HG03565 (cell line): ENCODE results near the gene NKPD1.
"Not testable (repeated sequence)": the region's sequence is repeated elsewhere in the genome, so short reads cannot be mapped to it uniquely, and the experiment has no call there.

Source experiments
- ATAC-seq: cut with Tn5 transposase; IDR thresholded peaks from one replicate; pipeline ENCODE4 v1.9.1; 2021; ENCODE audit warnings: mild to moderate bottlenecking, moderate library complexity; ENCODE audit not compliant: unreplicated experiment

Gene NKPD1

DNA sequence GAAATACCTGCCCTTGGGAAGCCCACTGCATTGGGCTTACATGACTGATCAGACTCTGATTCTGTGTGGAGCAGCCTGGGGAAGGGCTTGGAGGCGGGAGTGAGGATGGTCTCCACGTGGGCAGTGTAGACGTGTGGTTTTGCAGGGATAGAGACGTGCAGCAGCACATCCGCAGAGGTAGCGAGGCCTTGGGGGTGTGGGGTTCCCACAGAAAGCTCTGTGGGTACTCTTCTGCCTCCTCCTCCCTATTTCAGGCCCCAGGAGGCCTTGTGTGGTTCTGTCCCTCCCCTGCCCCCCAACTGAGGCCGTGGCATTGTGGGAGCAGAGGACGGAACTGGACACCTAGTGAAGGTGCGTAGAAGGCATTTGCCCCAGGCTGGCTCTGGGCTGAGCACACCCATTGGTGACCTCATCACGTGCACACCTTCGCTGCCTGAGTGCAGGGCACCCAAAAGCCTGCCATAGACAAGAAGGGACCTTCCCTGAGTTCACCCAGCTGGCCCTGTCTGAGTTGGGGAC is 38.9 kb downstream of the NKPD1 start:
- no peak for ATAC-seq

DNA sequence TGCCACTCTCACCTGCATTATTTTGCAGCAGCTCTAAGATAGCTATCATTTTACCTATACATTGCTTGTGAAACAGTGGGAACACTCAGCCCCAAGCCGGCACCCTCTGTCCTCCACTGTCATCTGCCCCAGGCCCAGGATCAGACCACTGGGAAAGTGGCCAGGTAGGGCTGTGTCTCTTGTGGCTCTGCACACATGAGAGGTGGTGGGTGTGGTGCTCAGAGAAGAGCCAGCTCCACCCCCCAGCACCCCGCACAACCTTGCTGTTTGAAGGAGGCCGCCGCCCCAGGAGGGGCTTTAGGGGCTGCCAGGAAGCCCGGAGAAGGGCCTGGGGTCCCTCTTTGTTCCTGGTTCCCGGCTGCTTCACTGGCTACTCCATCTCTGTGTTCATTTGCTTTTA is 41.2 kb downstream of the NKPD1 start:
- ATAC-seq, result no peak

DNA sequence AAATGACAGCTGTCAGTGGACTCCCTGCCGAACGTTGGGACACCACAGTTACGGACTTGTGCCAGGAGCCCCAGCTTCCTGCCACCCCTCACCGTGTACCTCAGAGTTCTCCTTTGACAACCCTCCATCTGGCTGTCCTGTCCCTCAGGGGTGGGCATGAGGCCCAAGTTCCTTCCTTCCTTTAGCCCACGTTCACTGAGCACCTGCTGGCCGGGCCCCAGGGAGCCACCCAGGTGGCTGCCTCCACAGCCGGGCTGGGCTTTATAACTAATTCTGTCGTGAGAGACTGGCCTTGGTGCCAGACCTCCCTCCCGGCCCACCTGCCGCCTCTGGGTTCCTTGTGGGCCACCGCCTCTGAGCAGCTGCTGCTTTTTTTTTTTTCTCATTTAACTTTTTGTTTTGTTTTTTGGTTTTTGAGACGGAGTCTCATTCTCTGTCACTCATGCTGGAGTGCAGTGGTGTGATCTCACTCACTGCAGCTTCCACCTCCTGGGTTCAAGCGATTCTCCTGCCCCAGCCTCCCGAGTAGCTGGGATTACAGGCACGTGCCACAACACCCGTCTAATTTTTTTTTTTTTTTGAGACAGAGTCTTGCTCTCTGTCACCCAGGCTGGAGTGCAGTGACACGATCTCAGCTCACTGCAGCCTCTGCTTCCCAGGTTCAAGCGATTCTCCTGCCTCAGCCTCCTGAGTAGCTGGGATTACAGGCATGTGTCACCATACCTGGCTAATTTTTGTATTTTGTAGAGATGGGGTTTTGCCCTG is 42.0 kb downstream of the NKPD1 start:
- not testable (repeated sequence) for ATAC-seq

DNA sequence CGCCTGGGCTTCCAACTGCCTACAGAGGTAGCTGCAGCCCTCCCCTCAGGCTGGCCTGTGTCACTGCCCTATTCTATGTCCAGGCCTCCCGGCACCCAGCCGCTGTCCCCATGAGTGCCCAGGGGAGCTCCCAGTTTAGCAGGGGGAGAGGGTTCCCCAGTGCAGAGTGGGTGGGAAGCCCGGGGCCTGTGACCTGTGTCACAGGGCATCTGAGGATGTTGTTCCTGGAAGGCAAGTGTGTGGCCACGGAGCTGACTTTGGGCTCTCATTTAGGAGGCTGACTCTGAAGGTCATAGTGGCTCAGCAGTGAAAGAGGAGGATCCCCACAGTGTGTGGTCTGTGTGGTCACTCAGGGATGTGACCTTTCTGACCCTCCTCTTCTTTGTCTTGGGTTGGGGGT is 42.7 kb downstream of the NKPD1 start:
- no peak for ATAC-seq

DNA sequence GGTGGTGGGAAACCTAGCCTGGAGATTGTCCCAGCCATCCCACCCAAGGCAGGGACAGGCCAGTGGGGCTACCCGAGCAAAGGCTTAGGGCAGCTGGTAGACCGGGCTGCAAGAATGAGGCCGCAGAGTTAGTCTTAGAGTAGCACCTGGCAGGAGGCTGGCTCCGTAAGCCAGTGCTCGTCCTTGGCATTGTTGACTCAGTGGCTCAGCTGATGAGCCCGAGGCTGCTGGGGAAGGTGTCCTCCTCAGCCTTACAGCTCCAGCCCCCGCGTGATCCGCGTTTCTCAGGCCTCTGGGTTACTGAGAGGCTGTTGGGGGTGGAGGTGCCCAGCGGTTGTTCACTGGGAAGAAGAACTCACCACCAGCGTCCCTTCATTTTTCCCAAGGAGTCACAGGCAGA is 43.1 kb downstream of the NKPD1 start:
- ATAC-seq, result no peak

DNA sequence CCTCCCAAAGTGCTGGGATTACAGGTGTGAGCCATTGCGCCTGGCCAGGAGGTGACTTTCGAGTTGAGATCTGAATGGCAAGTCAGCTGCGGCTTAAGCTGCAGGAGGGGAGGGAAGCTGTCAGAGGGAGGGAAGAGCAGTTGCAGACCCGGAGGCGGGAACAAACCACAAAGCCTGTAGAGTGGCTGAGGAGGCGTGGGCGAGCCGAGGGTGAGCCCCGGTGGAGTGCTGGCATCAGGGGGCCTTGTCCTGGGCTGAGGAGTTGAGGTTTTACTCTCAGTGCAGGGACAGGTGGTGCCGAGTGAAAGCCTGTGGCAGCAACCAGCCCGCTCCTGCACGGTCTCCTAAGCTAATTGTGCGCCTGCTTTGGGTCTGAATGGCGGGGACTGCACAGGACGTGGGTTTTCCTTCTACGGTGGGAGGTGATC is 43.6 kb downstream of the NKPD1 start:
- ATAC-seq, result no peak

DNA sequence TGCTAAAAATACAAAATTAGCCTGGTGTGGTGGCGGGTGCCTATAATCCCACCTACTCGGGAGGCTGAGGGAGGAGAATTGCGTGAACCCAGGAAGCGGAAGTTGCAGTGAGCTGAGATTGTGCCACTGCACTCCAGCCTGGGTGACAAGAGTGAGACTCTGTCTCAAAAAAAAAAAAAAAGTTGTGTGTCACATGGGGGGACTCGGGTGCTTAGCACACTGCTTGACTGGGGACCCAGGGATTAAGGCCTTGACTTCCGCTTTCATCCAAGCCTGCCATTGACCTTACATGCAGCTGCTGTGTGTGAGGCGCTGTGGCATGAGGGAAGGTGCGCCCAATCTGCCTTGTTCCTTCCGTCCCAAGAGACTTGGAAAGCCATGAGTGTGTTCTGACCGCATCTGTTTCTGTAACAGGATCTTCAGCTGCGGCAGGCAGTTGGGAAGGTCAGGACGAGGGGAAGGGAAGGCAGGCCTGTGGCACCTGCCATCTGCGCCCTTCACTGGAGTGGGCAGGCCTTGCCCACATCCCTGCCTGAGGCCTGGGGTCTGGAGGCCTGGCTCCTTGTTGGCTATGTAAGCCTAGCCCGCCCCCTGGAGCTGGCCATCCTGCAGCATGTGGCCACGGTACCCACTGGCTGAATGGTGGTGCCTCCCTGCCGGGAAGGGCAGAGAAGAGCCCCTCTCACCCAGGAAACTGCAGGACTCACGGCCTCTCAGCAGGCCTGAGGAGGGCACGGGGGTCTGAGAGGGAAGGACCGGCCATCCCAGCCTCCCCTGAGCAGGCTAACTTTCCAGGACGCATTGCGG is 44.8 kb downstream of the NKPD1 start:
- no peak for ATAC-seq

DNA sequence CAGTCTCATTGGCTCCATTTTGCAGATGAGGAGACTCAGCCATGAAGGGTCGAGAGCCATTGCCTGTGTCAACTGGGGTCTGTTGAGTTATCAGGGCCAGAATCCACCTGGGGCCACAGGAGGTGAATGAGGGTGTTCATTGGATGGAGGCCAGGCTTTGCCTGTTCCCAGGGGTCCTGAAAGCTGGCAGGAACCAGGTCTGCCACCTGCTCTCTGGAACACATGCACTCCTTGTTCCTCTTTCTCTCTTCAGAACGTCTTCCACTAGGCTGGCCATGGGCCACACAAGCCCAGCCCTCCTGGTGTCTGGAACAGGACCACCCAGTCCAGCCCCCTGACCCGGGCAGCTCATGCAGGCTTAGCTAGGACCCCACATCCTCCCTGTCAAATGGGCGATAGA is 46.7 kb downstream of the NKPD1 start:
- ATAC-seq, result no peak

DNA sequence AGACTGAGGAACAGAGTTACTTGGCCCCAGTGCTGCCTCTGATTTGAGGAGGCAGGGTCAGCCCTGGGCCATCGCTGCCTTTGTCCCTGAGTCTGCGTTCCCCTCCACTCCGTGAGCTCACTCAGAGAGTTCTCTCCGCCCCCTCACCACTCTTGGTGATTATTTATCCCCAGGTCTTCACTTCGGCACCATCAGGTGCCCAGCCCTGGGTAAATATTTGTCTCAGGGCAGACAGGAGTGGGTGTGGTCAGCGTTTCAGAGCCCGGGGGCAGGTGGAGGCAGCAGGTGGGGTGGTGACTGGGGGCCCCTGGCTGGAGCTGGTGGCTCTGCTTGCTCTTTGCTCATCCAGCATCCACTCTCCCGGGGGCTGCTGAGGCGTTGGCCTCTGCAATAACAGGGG is 47.2 kb downstream of the NKPD1 start:
- ATAC-seq, result no peak

DNA sequence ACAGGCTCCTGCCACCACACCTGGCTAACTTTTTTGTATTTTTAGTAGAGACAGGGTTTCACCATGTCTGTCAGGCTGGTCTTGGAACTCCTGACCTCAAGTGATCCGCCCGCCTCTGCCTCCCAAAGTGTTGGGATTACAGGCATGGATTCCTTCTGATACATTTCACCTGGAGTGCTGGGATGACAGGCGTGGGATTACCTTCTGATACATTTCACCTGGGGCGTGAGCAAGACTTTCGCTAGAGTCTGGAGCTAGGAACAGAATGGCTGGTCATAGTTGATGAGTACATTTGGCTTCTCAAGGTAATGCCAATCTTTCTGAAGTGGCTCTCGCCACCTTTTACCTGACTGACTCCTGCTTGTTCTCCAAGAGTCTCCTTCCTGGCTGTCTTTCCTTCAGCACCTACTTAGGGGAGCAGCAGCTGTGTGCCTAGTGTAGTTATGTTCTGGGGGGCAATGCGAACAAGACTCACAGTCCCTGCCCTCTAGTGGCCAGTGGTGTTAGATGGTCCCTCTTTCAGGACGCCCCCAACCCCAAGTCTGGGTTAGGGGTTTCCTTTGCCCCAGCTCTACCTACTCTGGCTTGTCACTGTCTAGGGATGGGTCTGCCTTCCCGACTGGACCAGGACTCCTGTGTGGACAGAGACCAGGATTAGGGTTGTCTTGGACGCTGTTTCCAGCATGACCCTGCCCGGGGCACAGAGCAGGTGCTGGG is 48.5 kb downstream of the NKPD1 start:
- no peak for ATAC-seq
